IMR-90 (cell line): ENCODE data around the gene ABAT.

Experiments
- CHD1 ChIP-seq: IDR thresholded peaks from 2 replicates; pipeline ENCODE4 v1.6.1; 2012; ENCODE audit warnings: low read depth, low read length, improper control_type of control experiment
- CTCF ChIP-seq: conservative IDR thresholded peaks from 2 replicates; pipeline ENCODE4 v1.5.1; 2012; ENCODE audit warnings: mild to moderate bottlenecking, low read depth, low read length, improper control_type of control experiment
- ELK1 ChIP-seq: fragments of 150-350 bp; IDR thresholded peaks from 2 replicates; pipeline ENCODE4 v1.6.1; 2016; ENCODE audit warnings: low read depth, mild to moderate bottlenecking, low read length, moderate library complexity, borderline replicate concordance
- FOS ChIP-seq: fragments of 150-350 bp; IDR thresholded peaks from 2 replicates; pipeline ENCODE4 v1.6.1; 2016; ENCODE audit warnings: low read depth, low read length
- MAFK ChIP-seq: IDR thresholded peaks from 2 replicates; pipeline ENCODE4 v1.6.1; 2012; ENCODE audit warnings: low read depth, low read length, improper control_type of control experiment
- MXI1 ChIP-seq: IDR thresholded peaks from 2 replicates; pipeline ENCODE4 v1.6.1; 2012; ENCODE audit warnings: low read depth, mild to moderate bottlenecking, low read length, moderate library complexity, borderline replicate concordance
- POLR2A ChIP-seq: IDR thresholded peaks from 2 replicates; pipeline ENCODE4 v1.6.1; 2012; ENCODE audit warnings: mild to moderate bottlenecking, low read depth, low read length
- RAD21 ChIP-seq: IDR thresholded peaks from 2 replicates; pipeline ENCODE4 v1.6.1; 2012; ENCODE audit warnings: low read length, improper control_type of control experiment
- RCOR1 ChIP-seq: IDR thresholded peaks from 2 replicates; pipeline ENCODE4 v1.6.1; 2012; ENCODE audit warnings: mild to moderate bottlenecking, low read length, improper control_type of control experiment; ENCODE audit not compliant: insufficient replicate concordance
- RFX5 ChIP-seq: IDR thresholded peaks from 2 replicates; pipeline ENCODE4 v1.8.0; 2012; ENCODE audit warnings: low read depth, mild to moderate bottlenecking, low read length, moderate library complexity
- SMC3 ChIP-seq: fragments of 150-350 bp; IDR thresholded peaks from 2 replicates; pipeline ENCODE4 v1.6.1; 2016; ENCODE audit warnings: low read depth, mild to moderate bottlenecking, antibody characterized with exemption, low read length, moderate library complexity
- TF ChIP-seq, protein P1 (sequence below): fragments of 150-350 bp; IDR thresholded peaks from 2 replicates; pipeline ENCODE4 v1.6.1; 2017; ENCODE audit warnings: mild to moderate bottlenecking, antibody characterized with exemption, low read length, low read depth

GRCh38 chr16:8703693-8704092, 29.3 kb downstream of the ABAT start:
- TF ChIP-seq POLR2A: no peak
- no peak for TF ChIP-seq RAD21
- TF ChIP-seq CTCF: no peak
- TF ChIP-seq CHD1: no peak
- TF ChIP-seq RFX5: no peak
- TF ChIP-seq ELK1: no peak
- no peak for TF ChIP-seq SMC3
- TF ChIP-seq FOS: no peak
- TF ChIP-seq RCOR1: no peak
- no peak for TF ChIP-seq MXI1
- TF ChIP-seq MAFK: no peak
- TF ChIP-seq, protein P1, sequence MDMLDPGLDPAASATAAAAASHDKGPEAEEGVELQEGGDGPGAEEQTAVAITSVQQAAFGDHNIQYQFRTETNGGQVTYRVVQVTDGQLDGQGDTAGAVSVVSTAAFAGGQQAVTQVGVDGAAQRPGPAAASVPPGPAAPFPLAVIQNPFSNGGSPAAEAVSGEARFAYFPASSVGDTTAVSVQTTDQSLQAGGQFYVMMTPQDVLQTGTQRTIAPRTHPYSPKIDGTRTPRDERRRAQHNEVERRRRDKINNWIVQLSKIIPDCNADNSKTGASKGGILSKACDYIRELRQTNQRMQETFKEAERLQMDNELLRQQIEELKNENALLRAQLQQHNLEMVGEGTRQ: no peak
